ACC112 (cell line): Measurements from ENCODE around the gene CALHM3.

Source experiments
- H2AFZ ChIP-seq: fragments of 200-600 bp; sonication (generic); one replicate; pipeline ENCODE4 v1.6.0; 2017; ENCODE audit warnings: antibody characterized with exemption, low read length; ENCODE audit not compliant: unreplicated experiment
- H3K27ac ChIP-seq: fragments of 200-600 bp; sonication (generic); 2 replicates; pipeline ENCODE4 v1.5.1; 2014; ENCODE audit warnings: low read depth, mild to moderate bottlenecking, antibody characterized with exemption, low read length, moderate library complexity
- H3K27me3 ChIP-seq: fragments of 200-600 bp; sonication (generic); 2 replicates; pipeline ENCODE4 v1.6.1; 2014; ENCODE audit warnings: mild to moderate bottlenecking, antibody characterized with exemption, low read length, moderate library complexity, mixed read lengths; ENCODE audit not compliant: insufficient read depth
- H3K36me3 ChIP-seq: fragments of 200-600 bp; sonication (generic); 2 replicates; pipeline ENCODE4 v1.6.1; 2016; ENCODE audit warnings: mild to moderate bottlenecking, antibody characterized with exemption, low read length, moderate library complexity, mixed read lengths; ENCODE audit not compliant: insufficient read depth
- H3K4me1 ChIP-seq: fragments of 200-600 bp; sonication (generic); one replicate; pipeline ENCODE4 v1.6.1; 2016; ENCODE audit warnings: low read length, mixed read lengths; ENCODE audit not compliant: insufficient read depth, unreplicated experiment, control insufficient read depth
- H3K4me3 ChIP-seq: fragments of 200-600 bp; sonication (generic); 2 replicates; pipeline ENCODE4 v1.5.1; 2014; ENCODE audit warnings: mild to moderate bottlenecking, low read depth, low read length
- H3K79me2 ChIP-seq: fragments of 200-600 bp; sonication (generic); one replicate; pipeline ENCODE4 v1.6.0; 2016; ENCODE audit warnings: low read length; ENCODE audit not compliant: control insufficient read depth, unreplicated experiment, insufficient read depth

CALHM3 gene

DNA sequence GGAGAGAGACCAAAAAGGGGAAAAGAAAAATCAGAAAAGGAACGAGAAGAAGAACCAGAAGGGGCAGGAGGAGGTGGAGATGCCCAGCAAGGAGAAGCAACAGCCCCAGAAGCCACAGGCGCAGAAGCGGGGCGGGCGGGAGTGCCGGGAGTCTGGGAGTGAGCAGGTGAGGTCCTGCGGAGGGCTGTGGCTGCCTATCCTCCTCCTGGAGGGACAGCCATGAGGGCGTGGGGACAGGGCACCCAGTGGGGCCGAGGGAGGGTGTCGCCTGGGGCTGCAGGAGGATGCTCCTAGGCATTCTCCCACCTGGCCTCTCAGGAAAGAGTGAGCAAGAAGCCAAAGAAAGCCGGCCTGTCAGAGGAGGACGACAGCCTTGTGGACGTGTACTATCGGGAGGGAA lies 38.6 kb downstream of the CALHM3 start:
- H3K79me2 ChIP-seq, result no peaks in the 10 kb centered on the region
- peaks cover 29% of the 10 kb centered on the region for H3K4me1 ChIP-seq
- peak overlapping the region; percentile 35; the same call in 1 of the 2 replicates for H3K27ac ChIP-seq
- no peaks in the 10 kb centered on the region for H3K27me3 ChIP-seq
- no peak overlapping the region for H2AFZ ChIP-seq
- H3K36me3 ChIP-seq, result peaks cover 24% of the 10 kb centered on the region; the same call in 1 of the 2 replicates
- no peak overlapping the region for H3K4me3 ChIP-seq

DNA sequence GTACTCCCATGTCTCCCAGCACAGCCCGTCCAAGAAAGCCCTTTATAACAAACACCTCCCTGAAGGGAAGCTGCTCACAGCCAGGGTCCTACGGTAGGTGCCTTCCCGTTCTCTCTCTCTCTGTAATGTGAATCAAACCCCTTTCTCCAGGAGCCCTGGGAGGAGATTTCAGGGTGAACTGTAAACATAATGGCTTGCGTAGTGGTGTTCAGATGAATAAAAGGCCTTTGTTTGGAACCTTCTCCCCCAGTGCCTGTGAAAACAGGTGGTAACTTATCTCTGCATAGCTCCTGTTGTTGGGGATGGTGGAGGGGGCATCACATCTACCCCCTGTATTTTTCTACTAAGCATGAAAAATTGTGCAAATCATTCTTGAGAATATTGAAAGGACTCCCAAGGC lies 39.3 kb downstream of the CALHM3 start:
- H2AFZ ChIP-seq, result no peak overlapping the region
- peaks cover 23% of the 10 kb centered on the region for H3K36me3 ChIP-seq
- H3K4me1 ChIP-seq, result peaks cover 27% of the 10 kb centered on the region
- H3K27me3 ChIP-seq, result no peaks in the 10 kb centered on the region
- H3K4me3 ChIP-seq, result no peak overlapping the region
- no peak overlapping the region for H3K27ac ChIP-seq
- H3K79me2 ChIP-seq, result no peaks in the 10 kb centered on the region

DNA sequence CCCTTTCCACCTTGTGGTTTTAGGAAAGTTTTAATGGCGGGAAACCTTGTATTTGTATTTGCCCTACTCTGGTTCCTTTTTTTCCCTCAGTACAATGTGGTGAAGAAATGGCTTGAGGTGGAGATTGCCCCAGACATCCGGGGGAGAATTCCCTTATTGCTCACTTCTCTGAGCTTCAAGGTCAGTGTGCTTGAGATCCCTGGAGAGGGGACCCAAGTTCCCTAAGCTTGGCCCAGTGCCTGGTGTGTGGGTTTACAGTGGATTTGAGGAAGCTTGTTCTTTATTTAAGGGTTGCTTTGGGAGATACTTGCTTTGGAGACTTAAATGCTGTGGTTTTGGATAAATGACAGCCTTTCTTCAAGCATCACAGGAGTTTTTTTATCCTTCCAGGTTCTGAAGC lies 45.2 kb downstream of the CALHM3 start:
- Histone ChIP-seq H3K79me2 (no peaks in the 10 kb centered on the region), H3K4me1 (peaks cover 19% of the 10 kb centered on the region), H3K36me3 (peaks cover 22% of the 10 kb centered on the region), H3K27ac (peak overlapping the region; percentile 64), H3K27me3 (no peaks in the 10 kb centered on the region), H2AFZ (no peak overlapping the region), H3K4me3 (no peak overlapping the region)

DNA sequence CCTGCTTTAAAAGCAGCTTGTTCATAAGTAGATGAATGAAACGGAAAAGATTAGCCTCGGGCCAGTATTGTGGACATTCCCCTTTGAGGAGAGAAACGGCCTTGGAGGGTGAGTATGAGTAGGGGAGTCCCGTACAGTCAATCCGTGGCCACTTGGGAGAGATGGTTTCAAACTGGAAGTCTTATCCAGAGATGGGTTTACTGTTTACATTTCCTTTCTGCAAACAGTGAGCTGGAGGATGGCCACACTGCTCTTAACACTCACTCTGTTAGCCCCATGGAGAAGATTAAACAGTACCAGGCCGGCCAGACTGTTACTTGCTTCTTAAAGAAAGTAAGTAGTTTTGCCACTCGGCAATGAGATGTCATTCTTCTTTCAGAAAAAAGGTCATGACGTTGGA lies 47.1 kb downstream of the CALHM3 start:
- Histone ChIP-seq H3K27ac (no peak overlapping the region), H3K36me3 (peaks cover 35% of the 10 kb centered on the region), H3K4me3 (no peak overlapping the region), H2AFZ (no peak overlapping the region), H3K4me1 (peaks cover 19% of the 10 kb centered on the region), H3K79me2 (no peaks in the 10 kb centered on the region), H3K27me3 (no peaks in the 10 kb centered on the region)

DNA sequence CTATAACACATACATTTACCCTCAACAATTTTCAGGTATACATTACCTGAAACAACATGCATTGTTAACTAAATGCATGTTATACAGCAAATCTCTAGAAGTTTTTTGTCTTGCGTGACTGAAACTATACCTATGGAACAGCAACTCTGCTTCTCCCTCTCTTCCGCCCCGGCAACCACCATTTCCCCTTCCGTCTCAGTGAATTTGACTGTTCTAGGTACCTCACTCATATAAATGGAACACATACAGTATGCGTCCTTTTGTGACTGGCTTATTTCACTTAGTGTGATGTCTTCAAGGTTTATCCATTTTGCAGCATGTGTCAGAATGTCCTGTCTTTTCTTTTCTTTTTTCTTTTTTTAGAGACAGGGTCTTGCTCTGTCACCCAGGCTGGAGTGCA lies 49.4 kb downstream of the CALHM3 start:
- Histone ChIP-seq H2AFZ (no peak overlapping the region), H3K36me3 (peaks cover 32% of the 10 kb centered on the region), H3K79me2 (no peaks in the 10 kb centered on the region), H3K27ac (no peak overlapping the region), H3K27me3 (no peaks in the 10 kb centered on the region), H3K4me1 (peaks cover 14% of the 10 kb centered on the region), H3K4me3 (no peak overlapping the region)

DNA sequence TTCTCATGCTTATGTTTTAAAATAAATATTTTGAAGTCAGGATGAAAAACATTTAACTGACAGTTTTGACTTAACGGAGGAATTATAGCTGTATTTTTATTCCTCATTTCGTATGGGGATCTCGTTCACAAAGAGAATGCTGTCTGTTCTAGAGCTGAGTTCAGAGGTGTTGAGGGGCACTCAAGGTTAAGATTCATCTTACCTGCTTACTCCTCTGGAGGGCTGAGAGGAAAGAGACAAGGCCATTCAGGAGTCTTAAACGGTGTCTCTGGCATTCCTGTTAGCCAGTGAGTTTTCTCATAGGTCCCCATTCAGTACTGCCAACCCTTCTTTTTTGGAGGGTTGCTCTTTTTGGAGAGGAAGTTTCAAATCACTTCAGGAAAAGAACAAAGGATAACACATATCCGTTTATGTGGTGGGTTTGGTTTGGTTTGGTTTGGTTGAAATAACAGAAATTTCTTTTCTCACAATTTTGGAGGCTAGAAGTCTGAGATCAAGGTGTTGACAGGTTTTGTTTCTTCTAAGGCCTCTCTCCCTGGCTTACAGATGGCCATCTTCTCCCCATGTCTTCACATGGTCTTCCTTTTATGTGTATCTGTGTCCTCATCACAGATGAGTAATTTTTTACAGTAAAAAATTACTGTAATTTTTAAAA lies 49.9 kb downstream of the CALHM3 start:
- Histone ChIP-seq H3K27me3 (no peaks in the 10 kb centered on the region), H3K79me2 (no peaks in the 10 kb centered on the region), H2AFZ (no peak overlapping the region), H3K27ac (no peak overlapping the region), H3K36me3 (peaks cover 30% of the 10 kb centered on the region), H3K4me1 (peaks cover 8% of the 10 kb centered on the region), H3K4me3 (no peak overlapping the region)

DNA sequence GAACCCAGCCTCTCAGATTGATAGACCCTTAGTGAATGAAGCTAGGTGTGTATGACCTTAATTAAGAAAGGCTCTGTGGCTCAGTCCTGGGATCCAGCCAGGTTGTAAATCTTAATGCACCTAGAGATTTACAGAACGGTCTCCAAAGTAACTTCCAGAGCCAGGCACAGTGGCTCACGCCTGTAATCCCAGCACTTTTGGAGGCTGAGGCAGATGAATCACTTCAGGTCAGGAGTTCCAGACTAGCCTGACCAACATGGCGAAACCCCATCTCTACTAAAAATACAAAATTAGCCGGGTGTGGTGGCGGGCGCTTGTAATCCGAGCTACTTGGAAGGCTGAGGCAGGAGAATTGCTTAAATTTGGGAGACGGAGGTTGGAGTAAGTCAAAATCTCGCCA lies 51.2 kb downstream of the CALHM3 start:
- Histone ChIP-seq H3K79me2 (no peaks in the 10 kb centered on the region), H2AFZ (no peak overlapping the region), H3K36me3 (peaks cover 33% of the 10 kb centered on the region), H3K27ac (no peak overlapping the region), H3K4me1 (no peaks in the 10 kb centered on the region), H3K27me3 (no peaks in the 10 kb centered on the region), H3K4me3 (no peak overlapping the region)

DNA sequence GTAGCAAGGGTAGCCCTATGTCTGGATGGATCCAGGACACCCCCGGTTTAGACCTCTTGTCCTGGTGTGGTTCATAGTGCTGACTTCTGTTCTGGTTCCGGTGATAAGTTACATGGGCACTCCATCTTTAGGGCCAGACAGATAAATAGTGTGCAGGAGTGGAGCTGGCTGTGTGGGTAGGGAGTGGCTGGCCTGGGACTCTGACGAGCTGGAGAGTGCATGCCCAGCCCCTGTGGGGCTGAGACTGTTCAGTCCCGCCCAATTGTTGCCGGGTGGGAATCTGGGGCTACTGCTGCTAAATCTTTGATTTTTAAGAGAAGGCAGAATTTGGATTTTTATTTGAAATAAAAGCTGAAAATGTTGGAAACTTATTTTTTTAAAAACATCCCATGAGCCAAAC lies 55.3 kb downstream of the CALHM3 start:
- Histone ChIP-seq H3K79me2 (peaks cover 2% of the 10 kb centered on the region), H3K27me3 (no peaks in the 10 kb centered on the region), H3K36me3 (peaks cover 44% of the 10 kb centered on the region), H3K4me3 (no peak overlapping the region), H3K27ac (no peak overlapping the region), H2AFZ (no peak overlapping the region), H3K4me1 (no peaks in the 10 kb centered on the region)
